HG02970 (cell line): ENCODE results near the gene UGGT2.
A peak's percentile ranks its signal among the peaks of the same experiment; 100 is the strongest.
"Not testable (repeated sequence)": the region's sequence is repeated elsewhere in the genome, so short reads cannot be mapped to it uniquely, and the experiment has no call there.

Experiments
- ATAC-seq: cut with Tn5 transposase; IDR thresholded peaks from one replicate; pipeline ENCODE4 v1.9.1; 2021; ENCODE audit warnings: mild to moderate bottlenecking, moderate library complexity, moderate number of reproducible peaks; ENCODE audit not compliant: unreplicated experiment, low FRiP score

UGGT2 gene

GRCh38 chr13:96050955-96051354 is 2.2 kb downstream of the UGGT2 start:
- ATAC-seq = not testable (repeated sequence)

GRCh38 chr13:96046449-96047126 is 6.6 kb downstream of the UGGT2 start:
- not testable (repeated sequence) for ATAC-seq

DNA sequence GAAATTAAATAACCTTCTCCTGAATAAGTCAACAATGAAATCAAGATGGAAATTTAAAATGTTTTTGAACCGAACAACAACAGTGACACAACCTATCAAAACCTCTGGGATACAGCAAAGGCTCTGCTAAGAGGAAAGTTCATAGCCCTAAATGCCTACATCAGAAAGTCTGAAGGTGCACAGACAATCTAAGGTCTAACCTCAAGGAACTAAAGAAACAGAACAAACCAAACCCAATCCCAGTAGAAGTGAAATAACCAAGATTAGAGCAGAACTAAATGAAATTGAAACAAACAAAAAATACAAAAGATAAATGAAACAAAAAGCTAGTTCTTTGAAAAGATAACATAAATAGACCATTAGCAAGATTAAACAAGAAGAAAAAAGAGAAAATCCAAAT is 9.0 kb downstream of the UGGT2 start:
- ATAC-seq = no peak

DNA sequence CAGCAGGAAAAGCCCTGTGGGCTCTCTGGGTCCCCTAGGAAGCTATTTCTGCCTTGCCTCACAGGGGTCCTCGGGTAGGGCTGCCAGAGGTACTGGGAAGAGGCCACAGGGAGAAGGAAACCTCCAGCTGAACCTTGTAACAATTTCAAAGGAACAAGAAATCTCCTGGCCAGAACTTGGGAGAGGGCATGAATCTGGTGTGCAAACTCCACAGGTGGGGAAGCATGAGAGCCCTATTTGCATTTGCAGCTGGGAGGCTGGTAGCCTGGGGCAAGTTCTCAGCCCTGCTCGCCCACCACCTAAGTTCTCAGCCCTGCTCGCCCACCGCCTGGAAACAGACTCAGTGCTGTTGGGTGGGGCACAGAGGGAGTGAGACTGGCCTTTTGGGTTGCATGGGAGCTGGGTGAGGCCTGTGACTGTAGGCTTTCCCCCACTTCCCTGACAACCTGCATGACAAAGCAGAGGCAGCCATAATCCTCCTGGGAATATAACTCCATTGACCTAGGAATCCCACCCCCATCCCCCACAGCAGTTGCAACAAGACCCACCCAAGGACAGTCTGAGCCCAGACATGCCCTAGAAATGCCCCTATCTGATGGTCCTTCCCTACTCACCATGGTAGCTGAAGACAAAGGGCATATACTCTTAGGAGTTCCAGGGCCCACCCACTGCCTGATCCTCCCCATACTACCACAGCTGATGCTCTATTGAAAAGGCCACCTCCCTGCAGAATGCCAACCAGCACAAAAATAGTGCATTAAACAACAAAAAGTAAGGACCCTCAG is 11.7 kb downstream of the UGGT2 start:
- ATAC-seq = no peak

- ATAC-seq = no peak
Measured at GRCh38 chr13:96036515-96036914, 16.7 kb downstream of the UGGT2 start.

- ATAC-seq = no peak
Measured at GRCh38 chr13:96034662-96035061, 18.5 kb downstream of the UGGT2 start.

GRCh38 chr13:96033220-96034015 is 19.8 kb downstream of the UGGT2 start:
- no peak for ATAC-seq

DNA sequence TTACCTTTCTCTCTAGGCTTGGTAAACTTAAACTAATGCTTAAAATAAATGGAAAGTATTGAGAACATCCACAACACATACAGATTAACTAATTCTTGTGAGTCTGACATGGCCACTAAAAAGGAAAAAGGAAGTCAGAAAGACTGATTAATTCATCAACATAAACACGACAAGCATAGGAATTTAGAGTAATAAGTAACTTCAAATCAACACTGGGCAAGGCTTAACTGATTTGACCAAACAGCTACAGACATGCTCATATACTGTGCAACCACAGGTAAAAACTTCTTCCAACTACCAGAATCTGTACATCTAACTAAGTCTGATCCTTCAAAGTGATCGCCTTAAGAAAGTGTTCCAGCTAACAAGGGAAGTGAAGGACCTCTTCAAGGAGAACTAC is 20.5 kb downstream of the UGGT2 start:
- ATAC-seq = no peak

DNA sequence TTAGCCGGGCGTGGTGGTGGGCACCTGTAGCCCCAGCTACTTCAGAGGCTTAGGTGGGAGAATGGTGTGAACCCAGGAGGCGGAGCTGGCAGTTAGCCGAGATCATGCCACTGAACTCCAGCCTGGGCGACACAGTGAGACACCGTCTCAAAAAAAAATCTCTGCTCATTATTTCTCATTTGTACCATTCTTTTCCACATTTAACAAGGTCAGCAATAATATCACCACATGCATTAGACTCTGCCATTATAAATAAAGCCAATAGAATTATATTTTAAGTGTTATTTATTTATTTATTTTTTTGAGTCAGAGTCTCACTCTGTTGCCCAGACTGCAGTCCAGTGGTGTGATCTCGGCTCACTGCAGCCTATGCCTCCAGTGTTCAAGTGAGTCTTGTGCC is 24.2 kb downstream of the UGGT2 start:
- ATAC-seq = no peak

- no peak for ATAC-seq
Measured at GRCh38 chr13:96027496-96027895, 25.7 kb downstream of the UGGT2 start.

GRCh38 chr13:96025283-96025682 is 27.9 kb downstream of the UGGT2 start:
- ATAC-seq = no peak

DNA sequence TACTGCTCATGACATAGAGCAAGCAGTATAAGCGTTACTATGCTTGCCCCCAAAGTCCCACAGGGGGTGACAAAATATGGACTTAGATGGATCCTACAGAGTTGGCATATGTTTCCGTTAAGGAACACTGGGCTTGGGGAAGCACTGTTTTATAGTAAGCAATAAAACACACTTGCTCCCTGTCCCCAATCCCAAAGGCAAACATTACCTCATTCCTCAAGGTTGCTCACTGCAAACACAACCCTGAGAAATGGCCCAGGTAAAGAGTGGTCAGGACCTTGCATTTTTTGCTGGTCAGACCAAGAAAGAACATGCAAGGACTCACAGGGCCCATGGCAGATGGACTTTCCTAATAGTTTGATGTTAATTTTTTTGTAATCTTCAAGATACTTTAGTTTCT is 32.3 kb downstream of the UGGT2 start:
- no peak for ATAC-seq

GRCh38 chr13:96020155-96020575 is 33.0 kb downstream of the UGGT2 start:
- ATAC-seq = peak; percentile 67

DNA sequence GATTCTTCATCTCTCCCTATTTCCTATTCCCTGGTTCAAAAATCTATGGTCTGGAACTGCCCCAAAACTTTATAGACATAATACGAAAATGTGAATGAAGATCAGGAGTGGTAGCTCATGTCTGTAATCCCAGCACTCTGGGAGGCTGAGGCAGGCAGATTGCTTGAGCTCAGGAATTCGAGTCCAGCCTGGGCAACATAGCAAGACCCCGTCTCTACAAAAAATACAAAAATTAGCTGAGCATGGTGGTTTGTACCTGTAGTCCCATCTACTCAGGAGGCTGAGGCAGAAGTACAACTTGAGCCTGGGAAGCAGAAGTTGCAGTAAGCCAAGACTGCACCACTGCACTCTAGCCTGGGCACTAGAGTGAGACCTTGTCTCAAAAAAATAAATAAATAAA is 35.1 kb downstream of the UGGT2 start:
- no peak for ATAC-seq

GRCh38 chr13:96011291-96011872 is 41.8 kb downstream of the UGGT2 start:
- no peak for ATAC-seq

DNA sequence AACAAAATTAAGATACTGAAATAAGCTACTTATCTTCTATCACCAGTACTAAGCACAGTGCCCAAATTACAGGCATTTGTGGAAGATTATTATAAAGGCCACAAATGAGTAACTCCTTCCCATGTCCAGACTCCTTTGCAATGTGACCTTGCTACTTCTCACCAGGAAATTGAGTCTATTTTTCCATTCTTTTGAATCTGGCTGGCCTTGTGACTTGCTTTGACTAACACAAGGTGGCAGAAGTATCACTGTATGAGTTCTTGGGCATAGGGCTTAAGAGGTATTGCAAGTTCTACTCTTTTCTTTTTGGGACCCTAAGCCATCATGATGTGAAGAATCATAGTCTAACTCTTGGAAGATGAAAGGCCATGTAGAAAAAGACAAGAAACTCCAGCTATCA is 49.9 kb downstream of the UGGT2 start:
- ATAC-seq = no peak

DNA sequence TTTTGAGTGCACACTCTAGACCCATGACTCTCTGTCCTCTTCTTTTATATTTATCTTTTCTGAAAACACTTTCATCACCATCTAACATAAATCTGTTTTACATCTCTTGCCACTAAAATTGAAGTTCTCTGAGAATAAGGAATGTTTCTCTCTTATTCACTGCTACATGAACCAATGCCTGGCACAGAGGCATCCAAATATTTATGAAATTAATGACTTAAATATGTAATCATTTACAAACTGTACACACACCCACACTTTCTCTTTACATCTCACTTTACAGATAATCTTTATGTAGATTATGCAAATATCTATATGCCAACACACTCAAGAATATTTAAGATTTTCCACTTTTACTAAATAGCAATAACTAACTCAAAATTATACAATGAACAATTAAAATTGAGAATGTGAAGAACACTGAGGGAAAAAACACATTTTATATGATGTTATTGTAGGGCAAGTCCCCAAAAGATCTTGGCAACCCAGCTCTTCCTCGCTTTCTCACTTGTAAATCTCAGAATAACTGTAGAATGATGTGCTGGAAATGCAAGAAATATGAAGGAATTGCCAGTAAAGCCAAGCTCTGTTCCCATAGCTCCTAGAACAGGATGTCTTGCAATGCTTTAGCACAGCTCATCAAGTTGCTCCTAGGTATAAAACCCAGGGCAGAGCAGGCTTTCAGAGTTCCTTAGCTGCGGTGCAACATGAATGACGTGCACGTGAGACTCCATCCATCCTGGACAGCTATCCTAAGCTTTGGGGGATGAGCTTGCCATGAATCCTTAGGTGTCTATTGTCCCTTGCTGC is 50.7 kb downstream of the UGGT2 start:
- ATAC-seq = no peak

- ATAC-seq = no peak
Measured at GRCh38 chr13:96000069-96000468, 53.1 kb downstream of the UGGT2 start.

DNA sequence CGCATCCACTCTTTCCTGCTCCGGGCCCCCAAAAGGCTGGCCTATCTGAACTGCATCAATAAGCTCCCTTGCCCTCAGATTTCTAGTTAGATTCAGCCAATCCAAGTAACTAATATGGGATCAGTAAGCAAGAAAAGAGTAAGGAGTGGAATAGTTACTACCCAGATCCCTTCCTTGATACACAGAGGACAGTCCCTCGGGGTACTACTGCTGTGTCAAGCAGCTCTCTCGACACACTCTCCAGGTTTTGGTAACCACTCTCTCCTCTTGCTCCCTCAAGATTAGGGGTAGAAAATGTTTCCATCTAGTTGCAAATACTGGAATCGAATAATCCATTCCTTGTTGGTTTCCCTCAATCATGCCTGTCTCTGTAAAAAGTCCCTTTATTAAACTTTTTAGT is 65.4 kb downstream of the UGGT2 start:
- ATAC-seq = no peak

DNA sequence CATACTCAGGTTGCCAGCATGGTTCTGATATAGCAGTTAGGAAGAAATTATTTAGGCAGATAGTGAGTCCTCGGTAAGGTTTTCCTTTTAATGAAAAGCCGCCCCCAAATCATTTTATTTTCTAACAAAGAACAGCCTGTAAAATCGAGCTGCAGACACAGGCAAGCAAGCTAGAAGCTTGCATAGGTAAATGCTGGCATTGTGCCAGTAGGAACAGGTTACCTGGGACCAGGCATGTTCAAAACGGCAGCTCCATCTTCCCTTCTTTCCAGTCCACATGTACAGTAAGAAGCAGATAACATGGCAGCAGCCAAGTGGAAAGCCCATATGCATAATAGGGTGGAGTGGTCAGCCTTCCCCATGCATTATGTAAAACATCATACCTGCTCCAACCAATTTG is 71.1 kb downstream of the UGGT2 start:
- no peak for ATAC-seq
